ENCODE results near the gene STUM. TPM values are rescaled to one million over a fixed set of nuclear protein-coding genes. Genes with fewer than 3 reads are reported as not detected.
"Not testable (repeated sequence)": the region's sequence is repeated elsewhere in the genome, so short reads cannot be mapped to it uniquely, and the experiment has no call there.

STUM gene
- total RNA-seq, 2 donors from 2014 or later, result not detected

DNA sequence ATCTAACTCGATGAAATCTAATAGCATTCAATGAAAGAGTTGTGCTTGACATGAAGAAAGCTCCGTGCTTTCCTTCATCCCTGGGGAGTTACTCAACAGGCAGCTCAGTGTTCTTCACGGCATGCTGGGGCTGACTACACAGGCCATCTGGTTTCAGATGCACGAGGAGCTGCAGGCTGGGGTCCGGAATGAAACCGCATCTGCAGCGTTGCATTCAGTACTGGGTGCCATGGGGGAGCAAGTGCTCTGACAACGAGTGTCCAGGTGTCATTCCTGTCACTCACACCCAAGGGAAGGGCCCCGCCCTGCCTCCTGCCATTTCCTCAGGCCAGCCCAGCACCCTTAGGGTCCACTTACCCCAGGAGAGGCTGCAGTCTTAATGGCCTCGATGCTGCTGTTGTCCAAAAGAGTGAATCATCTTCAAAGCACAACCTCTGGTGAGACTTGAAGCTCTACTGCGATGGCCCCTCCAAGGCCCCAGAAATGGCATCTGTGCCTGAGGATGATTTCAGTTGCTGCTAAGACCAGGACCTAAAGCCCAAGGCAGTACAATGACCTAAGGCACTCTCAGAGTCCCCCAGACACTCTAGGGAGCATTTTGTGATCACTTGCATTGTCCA lies 61.4 kb downstream of the STUM start:
- Mint-ChIP-seq H3K36me3 (ENCODE audit: insufficient read depth in 2 of 2) (no peaks in the 10 kb centered on the region), H3K27ac (no peak overlapping the region), H3K9me3 (no peaks in the 10 kb centered on the region), H3K27me3 (ENCODE audit: low read depth) (no peaks in the 10 kb centered on the region), H3K4me3 (no peak overlapping the region), H3K4me1 (ENCODE audit: low read depth) (no peaks in the 10 kb centered on the region)
- DNase-seq (no peak), ATAC-seq (replicated peaks in 1 of 2) (no peak)

DNA sequence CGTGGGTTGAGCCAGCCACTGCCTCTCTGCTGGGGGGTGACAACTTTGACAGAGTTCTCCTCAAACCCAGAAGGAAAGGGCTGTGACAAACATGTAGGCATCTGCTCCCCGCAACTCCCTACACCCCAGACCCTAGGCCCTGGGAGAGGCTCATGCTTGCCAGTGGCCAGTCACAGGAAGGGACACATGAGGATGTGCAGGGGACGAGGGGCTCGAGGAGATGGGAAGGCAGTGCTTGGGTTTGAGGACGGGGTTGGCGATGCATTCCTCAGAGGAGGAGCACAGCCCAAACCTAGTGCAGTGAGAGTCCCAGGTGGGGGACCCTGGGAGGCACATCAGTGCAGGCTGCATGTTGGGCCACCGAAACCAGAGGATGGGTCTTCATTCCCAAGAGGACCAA lies 62.1 kb downstream of the STUM start:
- no peaks in the 10 kb centered on the region for H3K27me3 Mint-ChIP-seq (ENCODE audit: low read depth)
- no peaks in the 10 kb centered on the region for H3K36me3 Mint-ChIP-seq (ENCODE audit: insufficient read depth in 2 of 2)
- no peaks in the 10 kb centered on the region for H3K4me1 Mint-ChIP-seq (ENCODE audit: low read depth)
- DNase-seq (no peak), ATAC-seq (replicated peaks in 1 of 2) (no peak)
- H3K9me3 Mint-ChIP-seq, result no peaks in the 10 kb centered on the region
- H3K27ac Mint-ChIP-seq, result no peak overlapping the region
- no peak overlapping the region for H3K4me3 Mint-ChIP-seq

DNA sequence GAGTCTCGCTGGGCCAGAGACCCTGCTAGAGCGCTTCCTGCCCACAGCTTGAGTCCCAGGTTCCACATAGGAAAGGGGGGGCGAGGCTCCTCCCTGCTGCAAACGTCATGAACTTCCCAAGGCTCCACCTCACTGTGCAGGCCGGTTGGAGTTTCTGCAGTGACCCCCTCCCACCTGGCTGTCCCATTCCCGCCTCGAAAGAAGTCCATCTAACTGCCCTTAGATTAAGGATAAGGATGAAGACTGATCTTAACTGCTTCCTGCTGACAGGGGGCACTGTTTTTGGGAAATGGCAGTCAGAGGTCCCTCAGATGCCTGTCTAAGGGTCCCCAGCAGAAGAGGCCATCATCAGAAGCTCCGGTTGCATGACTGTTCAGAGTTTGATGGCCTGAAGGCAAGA lies 62.7 kb downstream of the STUM start:
- Mint-ChIP-seq H3K27ac (no peak overlapping the region), H3K27me3 (ENCODE audit: low read depth) (no peaks in the 10 kb centered on the region), H3K4me1 (ENCODE audit: low read depth) (no peaks in the 10 kb centered on the region), H3K9me3 (no peaks in the 10 kb centered on the region), H3K36me3 (ENCODE audit: insufficient read depth in 2 of 2) (no peaks in the 10 kb centered on the region), H3K4me3 (no peak overlapping the region)
- ATAC-seq (replicated peaks in 1 of 2) (no peak), DNase-seq (no peak)

GRCh38 chr1:226611980-226612379 lies 63.4 kb downstream of the STUM start:
- not testable (repeated sequence) for H3K36me3 Mint-ChIP-seq (ENCODE audit: insufficient read depth in 2 of 2); H3K4me3 Mint-ChIP-seq

DNA sequence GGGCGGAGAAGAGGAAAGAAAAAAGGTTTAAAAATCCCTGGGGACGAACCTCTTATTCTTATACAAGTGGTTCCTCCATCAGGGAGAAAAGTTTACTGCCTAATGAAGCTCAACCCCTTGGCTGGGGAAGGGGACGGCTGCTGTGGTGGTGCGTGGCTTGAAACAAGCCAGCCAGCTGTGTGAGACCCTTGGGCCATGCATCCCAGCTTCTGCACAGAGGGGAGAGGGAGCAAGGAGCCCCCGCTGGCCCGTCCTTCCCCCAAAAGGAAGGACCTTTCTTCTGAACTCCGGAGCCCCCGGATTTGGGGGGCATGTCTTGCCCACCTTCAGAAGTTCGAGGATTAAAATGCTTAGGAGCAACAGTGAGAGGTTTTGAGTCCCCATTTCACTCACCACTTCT lies 67.3 kb downstream of the STUM start:
- Mint-ChIP-seq H3K27ac (no peak overlapping the region), H3K36me3 (ENCODE audit: insufficient read depth in 2 of 2) (no peaks in the 10 kb centered on the region), H3K27me3 (ENCODE audit: low read depth) (no peaks in the 10 kb centered on the region), H3K4me3 (no peak overlapping the region), H3K9me3 (no peaks in the 10 kb centered on the region), H3K4me1 (ENCODE audit: low read depth) (no peaks in the 10 kb centered on the region)
- ATAC-seq (replicated peaks in 1 of 2) (no peak), DNase-seq (no peak)

More at GRCh38 chr1:226611980-226612379, 63.4 kb downstream of the STUM start:
- not testable (repeated sequence) for H3K9me3 Mint-ChIP-seq; H3K4me1 Mint-ChIP-seq (ENCODE audit: low read depth); ATAC-seq (replicated peaks in 1 of 2); H3K27ac Mint-ChIP-seq; H3K27me3 Mint-ChIP-seq (ENCODE audit: low read depth); DNase-seq

DNA sequence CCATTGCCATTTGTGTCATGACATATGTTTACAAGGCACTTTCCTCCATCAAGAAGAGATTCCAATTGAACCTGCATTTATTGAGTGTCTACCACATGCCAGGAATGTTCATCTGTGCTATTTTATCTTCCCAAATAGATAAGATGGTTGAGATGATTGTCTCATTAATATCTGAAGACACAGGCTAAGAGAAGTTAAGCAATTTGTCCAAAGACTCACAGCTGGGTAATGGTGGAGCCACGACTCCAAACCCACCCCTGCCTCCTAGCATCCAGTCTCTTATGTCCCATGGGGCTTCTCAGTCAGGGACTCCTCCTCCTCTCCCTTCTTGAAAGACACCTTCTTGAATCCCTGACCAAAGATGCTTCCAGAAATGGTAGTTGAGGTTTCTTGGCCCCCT lies 68.1 kb downstream of the STUM start:
- H3K4me3 Mint-ChIP-seq, result no peak overlapping the region
- H3K9me3 Mint-ChIP-seq, result no peaks in the 10 kb centered on the region
- ATAC-seq (replicated peaks in 1 of 2), result no peak
- H3K27me3 Mint-ChIP-seq (ENCODE audit: low read depth), result no peaks in the 10 kb centered on the region
- H3K36me3 Mint-ChIP-seq (ENCODE audit: insufficient read depth in 2 of 2), result no peaks in the 10 kb centered on the region
- no peak overlapping the region for H3K27ac Mint-ChIP-seq
- no peaks in the 10 kb centered on the region for H3K4me1 Mint-ChIP-seq (ENCODE audit: low read depth)
- no peak for DNase-seq

GRCh38 chr1:226617109-226617508 lies 68.5 kb downstream of the STUM start:
- Mint-ChIP-seq H3K27ac (no peak overlapping the region), H3K4me3 (no peak overlapping the region), H3K9me3 (no peaks in the 10 kb centered on the region), H3K27me3 (ENCODE audit: low read depth) (no peaks in the 10 kb centered on the region), H3K36me3 (ENCODE audit: insufficient read depth in 2 of 2) (no peaks in the 10 kb centered on the region), H3K4me1 (ENCODE audit: low read depth) (no peaks in the 10 kb centered on the region)
- DNase-seq, result no peak
- ATAC-seq (replicated peaks in 1 of 2), result no peak

DNA sequence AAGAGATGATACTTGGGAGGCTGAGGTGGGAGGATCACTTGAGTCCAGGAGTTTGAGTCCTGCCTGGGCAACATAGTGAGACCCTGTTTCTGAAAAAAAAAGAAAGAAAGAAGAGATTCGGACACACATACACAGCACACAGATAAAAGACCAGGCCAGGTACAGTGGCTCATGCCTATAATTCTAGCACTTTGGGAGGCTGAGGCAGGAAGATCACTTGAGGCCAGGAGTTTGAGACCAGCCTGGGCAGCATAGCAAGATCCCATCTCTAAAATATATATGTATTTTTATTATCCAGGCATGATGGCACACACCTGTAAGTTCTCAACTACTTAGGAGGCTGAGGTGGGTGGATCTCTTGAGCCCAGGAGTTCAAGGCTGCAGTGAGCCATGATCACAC lies 69.2 kb downstream of the STUM start:
- H3K27ac Mint-ChIP-seq; H3K36me3 Mint-ChIP-seq (ENCODE audit: insufficient read depth in 2 of 2); H3K4me1 Mint-ChIP-seq (ENCODE audit: low read depth); H3K9me3 Mint-ChIP-seq; H3K27me3 Mint-ChIP-seq (ENCODE audit: low read depth); DNase-seq; H3K4me3 Mint-ChIP-seq; ATAC-seq (replicated peaks in 1 of 2): not testable (repeated sequence)

GRCh38 chr1:226618380-226618779 lies 69.8 kb downstream of the STUM start:
- H3K27ac Mint-ChIP-seq, result no peak overlapping the region
- no peaks in the 10 kb centered on the region for H3K36me3 Mint-ChIP-seq (ENCODE audit: insufficient read depth in 2 of 2)
- ATAC-seq (replicated peaks in 1 of 2), result no peak

DNA sequence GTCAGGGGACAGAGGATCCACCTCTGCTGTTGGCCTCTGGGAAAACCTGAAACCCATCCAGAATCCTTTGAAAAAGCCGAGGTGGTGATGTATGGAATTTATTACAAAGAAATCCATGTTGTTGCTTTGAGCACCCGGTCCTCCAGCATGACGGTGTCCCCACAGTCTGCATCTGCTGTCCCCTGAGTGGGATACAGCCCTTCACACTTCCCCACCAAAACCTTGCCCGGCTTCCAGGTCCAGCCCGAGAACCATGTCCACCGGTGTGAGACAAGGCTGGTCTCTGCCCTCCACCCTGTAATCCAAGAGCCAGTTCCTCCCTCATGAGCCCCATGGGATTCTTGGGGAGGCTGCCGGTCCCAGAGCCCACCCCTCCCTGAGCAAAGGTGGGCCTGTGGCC lies 70.5 kb downstream of the STUM start:
- DNase-seq, result no peak
- Mint-ChIP-seq H3K4me3 (no peak overlapping the region), H3K9me3 (no peaks in the 10 kb centered on the region), H3K27ac (no peak overlapping the region), H3K36me3 (ENCODE audit: insufficient read depth in 2 of 2) (no peaks in the 10 kb centered on the region), H3K27me3 (ENCODE audit: low read depth) (no peaks in the 10 kb centered on the region), H3K4me1 (ENCODE audit: low read depth) (no peaks in the 10 kb centered on the region)
- ATAC-seq (replicated peaks in 1 of 2), result no peak

More at GRCh38 chr1:226618380-226618779, 69.8 kb downstream of the STUM start:
- H3K4me3 Mint-ChIP-seq, result no peak overlapping the region
- H3K27me3 Mint-ChIP-seq (ENCODE audit: low read depth), result no peaks in the 10 kb centered on the region
- no peak for DNase-seq
- H3K9me3 Mint-ChIP-seq, result no peaks in the 10 kb centered on the region
- H3K4me1 Mint-ChIP-seq (ENCODE audit: low read depth), result no peaks in the 10 kb centered on the region

- DNase-seq (no peak), ATAC-seq (replicated peaks in 1 of 2) (no peak)
- H3K27me3 Mint-ChIP-seq (ENCODE audit: low read depth), result no peaks in the 10 kb centered on the region
- H3K27ac Mint-ChIP-seq, result no peak overlapping the region
- H3K36me3 Mint-ChIP-seq (ENCODE audit: insufficient read depth in 2 of 2), result peaks cover 2 to 4% of the 10 kb centered on the region in 2 donors
- no peaks in the 10 kb centered on the region for H3K9me3 Mint-ChIP-seq
- H3K4me1 Mint-ChIP-seq (ENCODE audit: low read depth), result peaks cover 14% of the 10 kb centered on the region
- no peak overlapping the region for H3K4me3 Mint-ChIP-seq
Observed at GRCh38 chr1:226622012-226622411, 73.4 kb downstream of the STUM start.

GRCh38 chr1:226624526-226624925 lies 76.0 kb downstream of the STUM start:
- Mint-ChIP-seq H3K4me3 (no peak overlapping the region), H3K36me3 (ENCODE audit: insufficient read depth in 2 of 2) (peaks cover 5 to 12% of the 10 kb centered on the region in 2 donors), H3K4me1 (ENCODE audit: low read depth) (peaks cover 32% of the 10 kb centered on the region), H3K27me3 (ENCODE audit: low read depth) (no peaks in the 10 kb centered on the region), H3K27ac (no peak overlapping the region), H3K9me3 (peaks cover 0 to 3% of the 10 kb centered on the region in 2 donors)
- ATAC-seq (replicated peaks in 1 of 2) (no peak), DNase-seq (no peak)

GRCh38 chr1:226625326-226625725 lies 76.8 kb downstream of the STUM start:
- Mint-ChIP-seq H3K9me3 (peaks cover 0 to 3% of the 10 kb centered on the region in 2 donors), H3K27ac (no peak overlapping the region), H3K27me3 (ENCODE audit: low read depth) (no peaks in the 10 kb centered on the region), H3K36me3 (ENCODE audit: insufficient read depth in 2 of 2) (peaks cover 5 to 12% of the 10 kb centered on the region in 2 donors), H3K4me1 (ENCODE audit: low read depth) (peaks cover 38% of the 10 kb centered on the region), H3K4me3 (no peak overlapping the region)
- DNase-seq, result no peak
- ATAC-seq (replicated peaks in 1 of 2), result no peak

DNA sequence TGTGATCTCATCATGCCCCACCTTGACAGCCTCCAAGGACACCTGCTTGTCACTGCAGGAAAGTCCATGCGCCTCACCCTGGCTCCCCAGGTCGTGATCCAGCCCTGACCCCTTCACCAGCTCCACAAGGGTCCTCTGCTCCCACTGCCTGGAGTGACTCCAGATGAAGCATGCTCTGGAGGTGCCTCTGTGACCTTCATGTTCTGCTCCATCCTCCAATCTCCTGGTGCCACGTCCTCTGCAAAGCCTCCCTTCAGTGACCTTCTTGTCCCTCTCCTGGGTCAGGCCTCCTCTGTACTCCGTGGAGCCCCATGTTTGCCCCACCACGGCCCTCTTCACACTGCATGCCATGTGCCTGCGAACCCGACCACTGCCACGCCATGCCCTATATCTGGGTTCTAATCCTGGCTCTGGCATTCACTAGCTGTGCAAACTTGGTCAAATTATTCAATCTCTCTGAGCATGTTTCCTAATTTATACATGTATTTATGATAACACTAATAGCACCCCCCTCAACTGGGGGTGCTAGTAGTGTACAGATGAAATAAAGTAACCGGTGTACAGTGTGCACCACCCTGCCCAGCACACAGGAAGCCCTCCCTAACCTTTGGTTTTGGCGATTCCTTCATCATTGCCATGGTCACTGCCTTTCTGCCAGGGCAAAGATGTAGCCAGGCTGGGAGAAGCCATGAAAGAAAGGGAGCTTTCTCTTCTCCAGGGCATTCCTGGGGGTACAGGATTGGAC lies 77.4 kb downstream of the STUM start:
- Mint-ChIP-seq H3K4me1 (ENCODE audit: low read depth) (peaks cover 41% of the 10 kb centered on the region), H3K27me3 (ENCODE audit: low read depth) (no peaks in the 10 kb centered on the region), H3K9me3 (peaks cover 0 to 3% of the 10 kb centered on the region in 2 donors), H3K4me3 (peak overlapping the region; percentile 49 to 78), H3K27ac (peak overlapping the region; percentile 93), H3K36me3 (ENCODE audit: insufficient read depth in 2 of 2) (peaks cover 5 to 13% of the 10 kb centered on the region in 2 donors)
- no peak for DNase-seq
- peak; percentile 47 to 55 for ATAC-seq (replicated peaks in 1 of 2)

Measured in activated T-cell treated with anti-CD3 and anti-CD28 coated beads, Interleukin-2, amount 50 U/mL, for 72 hours (primary cell).